ENCODE data around the gene NCKAP1.

DNA sequence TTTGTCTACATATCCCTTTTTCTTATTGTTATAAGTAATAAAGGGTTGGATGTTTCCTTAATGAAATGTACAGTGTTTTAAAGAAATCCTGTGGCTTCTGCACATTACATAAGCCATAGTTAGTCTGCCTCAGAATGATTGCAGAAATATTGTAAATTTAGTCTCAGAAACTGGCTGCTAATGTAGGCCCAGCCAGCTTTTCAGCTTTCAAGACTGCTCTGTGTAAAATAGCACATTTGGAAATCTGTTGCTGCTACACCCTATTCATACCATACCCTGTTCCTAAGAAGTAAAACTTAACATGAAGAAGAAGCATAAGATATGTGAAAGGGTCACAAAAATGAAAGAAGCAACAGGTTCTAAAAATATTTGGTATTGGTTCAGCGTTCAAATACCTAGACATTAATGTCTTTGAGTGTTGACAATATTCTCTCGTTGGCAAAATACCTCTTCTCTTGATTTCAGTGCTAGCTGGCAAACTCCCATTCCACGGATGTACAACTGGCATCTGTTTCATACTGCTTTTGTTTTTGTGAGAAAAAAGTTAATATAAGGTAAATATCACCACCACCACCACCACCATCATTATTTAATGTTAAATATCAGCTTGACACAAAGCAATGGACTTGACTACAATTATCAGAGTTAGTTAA lies 19.2 kb upstream of the NCKAP1 start:
- no peak for TF ChIP-seq SMC3 (IDR thresholded peaks at IDR 0.05)
- no peak for TF ChIP-seq HOXA7 (CRISPR knock-in tag; IDR thresholded peaks at IDR 0.05)
- no peak for TF ChIP-seq MYC (IDR thresholded peaks at IDR 0.05; ENCODE audit: borderline replicate concordance, low read length)
- no peak for TF ChIP-seq TFCP2L1 (CRISPR knock-in tag; IDR thresholded peaks at IDR 0.05)
- no peak for TF ChIP-seq HDAC2 (IDR thresholded peaks at IDR 0.05)
- no peak for TF ChIP-seq KDM5A (IDR thresholded peaks at IDR 0.05)
- no peak for TF ChIP-seq MAZ (IDR thresholded peaks at IDR 0.05; ENCODE audit: borderline replicate concordance, low read depth, low read length)
- TF ChIP-seq NR3C1 (IDR thresholded peaks at IDR 0.05) = no peak
- TF ChIP-seq, protein P1, sequence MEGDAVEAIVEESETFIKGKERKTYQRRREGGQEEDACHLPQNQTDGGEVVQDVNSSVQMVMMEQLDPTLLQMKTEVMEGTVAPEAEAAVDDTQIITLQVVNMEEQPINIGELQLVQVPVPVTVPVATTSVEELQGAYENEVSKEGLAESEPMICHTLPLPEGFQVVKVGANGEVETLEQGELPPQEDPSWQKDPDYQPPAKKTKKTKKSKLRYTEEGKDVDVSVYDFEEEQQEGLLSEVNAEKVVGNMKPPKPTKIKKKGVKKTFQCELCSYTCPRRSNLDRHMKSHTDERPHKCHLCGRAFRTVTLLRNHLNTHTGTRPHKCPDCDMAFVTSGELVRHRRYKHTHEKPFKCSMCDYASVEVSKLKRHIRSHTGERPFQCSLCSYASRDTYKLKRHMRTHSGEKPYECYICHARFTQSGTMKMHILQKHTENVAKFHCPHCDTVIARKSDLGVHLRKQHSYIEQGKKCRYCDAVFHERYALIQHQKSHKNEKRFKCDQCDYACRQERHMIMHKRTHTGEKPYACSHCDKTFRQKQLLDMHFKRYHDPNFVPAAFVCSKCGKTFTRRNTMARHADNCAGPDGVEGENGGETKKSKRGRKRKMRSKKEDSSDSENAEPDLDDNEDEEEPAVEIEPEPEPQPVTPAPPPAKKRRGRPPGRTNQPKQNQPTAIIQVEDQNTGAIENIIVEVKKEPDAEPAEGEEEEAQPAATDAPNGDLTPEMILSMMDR (IDR thresholded peaks at IDR 0.05) = no peak
- TF ChIP-seq, protein P2, sequence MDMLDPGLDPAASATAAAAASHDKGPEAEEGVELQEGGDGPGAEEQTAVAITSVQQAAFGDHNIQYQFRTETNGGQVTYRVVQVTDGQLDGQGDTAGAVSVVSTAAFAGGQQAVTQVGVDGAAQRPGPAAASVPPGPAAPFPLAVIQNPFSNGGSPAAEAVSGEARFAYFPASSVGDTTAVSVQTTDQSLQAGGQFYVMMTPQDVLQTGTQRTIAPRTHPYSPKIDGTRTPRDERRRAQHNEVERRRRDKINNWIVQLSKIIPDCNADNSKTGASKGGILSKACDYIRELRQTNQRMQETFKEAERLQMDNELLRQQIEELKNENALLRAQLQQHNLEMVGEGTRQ (IDR thresholded peaks at IDR 0.05) = no peak
